ENCODE results near the gene IDS. TPM values are rescaled to one million over a fixed set of nuclear protein-coding genes. Genes with fewer than 3 reads are reported as not detected.

The IDS gene
- total and polyA plus RNA-seq, 3 donors from 2014 or later: 25.3 to 38.4 (median 30.2) TPM

DNA sequence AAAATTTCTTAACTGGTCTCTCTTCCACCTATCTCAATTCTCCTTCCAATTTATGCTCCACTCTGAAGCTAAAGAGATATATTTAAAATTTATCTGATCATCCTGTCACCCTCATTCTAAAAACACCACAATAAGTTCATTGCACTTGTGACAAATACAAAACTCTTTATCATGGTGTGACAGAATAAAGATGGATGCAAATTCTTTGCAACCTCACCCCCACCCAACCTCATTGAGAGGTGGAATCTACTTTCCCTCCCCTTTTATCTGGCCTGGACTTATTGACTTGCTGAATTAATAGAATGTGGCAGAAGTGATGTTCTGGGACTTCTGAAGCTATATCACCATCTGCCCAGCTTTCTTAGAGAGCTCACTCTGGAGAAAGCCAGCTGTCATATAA is 46.5 kb downstream of the IDS start:
- TF ChIP-seq, protein P1, sequence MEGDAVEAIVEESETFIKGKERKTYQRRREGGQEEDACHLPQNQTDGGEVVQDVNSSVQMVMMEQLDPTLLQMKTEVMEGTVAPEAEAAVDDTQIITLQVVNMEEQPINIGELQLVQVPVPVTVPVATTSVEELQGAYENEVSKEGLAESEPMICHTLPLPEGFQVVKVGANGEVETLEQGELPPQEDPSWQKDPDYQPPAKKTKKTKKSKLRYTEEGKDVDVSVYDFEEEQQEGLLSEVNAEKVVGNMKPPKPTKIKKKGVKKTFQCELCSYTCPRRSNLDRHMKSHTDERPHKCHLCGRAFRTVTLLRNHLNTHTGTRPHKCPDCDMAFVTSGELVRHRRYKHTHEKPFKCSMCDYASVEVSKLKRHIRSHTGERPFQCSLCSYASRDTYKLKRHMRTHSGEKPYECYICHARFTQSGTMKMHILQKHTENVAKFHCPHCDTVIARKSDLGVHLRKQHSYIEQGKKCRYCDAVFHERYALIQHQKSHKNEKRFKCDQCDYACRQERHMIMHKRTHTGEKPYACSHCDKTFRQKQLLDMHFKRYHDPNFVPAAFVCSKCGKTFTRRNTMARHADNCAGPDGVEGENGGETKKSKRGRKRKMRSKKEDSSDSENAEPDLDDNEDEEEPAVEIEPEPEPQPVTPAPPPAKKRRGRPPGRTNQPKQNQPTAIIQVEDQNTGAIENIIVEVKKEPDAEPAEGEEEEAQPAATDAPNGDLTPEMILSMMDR (IDR thresholded peaks at IDR 0.05): no peak
- intact Hi-C loops (cut with DNase I; ENCODE audit: low total_unique reads): no loop called here
- DNase-seq: no peak

DNA sequence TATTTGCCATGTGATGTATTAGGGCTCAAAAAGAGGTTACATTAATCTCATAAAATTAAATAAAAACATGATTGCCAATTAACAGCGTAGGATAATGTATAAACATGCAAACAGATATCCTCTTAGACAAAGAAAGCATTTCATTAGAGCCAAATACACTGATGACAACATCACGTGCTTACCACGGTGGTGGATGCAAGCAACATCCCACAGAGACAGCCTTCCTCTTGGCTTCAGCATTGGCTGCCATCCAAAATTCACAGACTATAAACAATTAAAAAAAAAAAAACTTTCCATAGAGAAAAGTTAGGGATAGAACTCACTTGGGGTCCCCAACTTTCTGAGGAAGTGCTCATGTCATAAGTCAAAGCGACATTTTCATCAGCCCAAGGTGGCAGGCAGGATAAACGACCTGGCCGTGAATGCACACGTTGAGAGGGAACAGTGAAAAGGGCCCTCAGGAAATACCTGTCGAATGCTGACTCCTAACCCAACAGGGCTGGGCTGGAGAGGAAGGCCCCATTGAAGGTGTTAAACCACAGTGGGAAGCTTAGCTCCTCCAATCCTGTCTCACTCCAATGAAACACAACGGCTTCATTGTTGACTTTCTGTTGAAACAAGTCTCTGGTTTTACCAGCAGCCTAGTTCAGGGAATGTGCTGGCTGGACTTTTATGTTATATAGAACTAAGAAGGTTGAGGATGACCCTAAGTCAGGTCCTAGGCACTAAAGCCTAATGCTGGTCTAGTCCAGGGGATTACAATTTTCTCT is 48.4 kb downstream of the IDS start:
- Histone ChIP-seq H3K36me3 (ENCODE audit: low read depth, missing control alignments) (no peaks in the 10 kb centered on the region), H3K27me3 (no peaks in the 10 kb centered on the region), H3K4me1 (no peaks in the 10 kb centered on the region), H3K9me3 (no peaks in the 10 kb centered on the region), H3K4me3 (no peak overlapping the region), H3K27ac (no peak overlapping the region)
- 60 to 62% methylated on average over 8 to 9 of the region's 9 CpGs for WGBS, 2 donors
- no peak for DNase-seq
- intact Hi-C loops (cut with DNase I; ENCODE audit: low total_unique reads): no loop called here
- no peak for TF ChIP-seq POLR2A (IDR thresholded peaks at IDR 0.05)
- TF ChIP-seq, protein P1 (IDR thresholded peaks at IDR 0.05): no peak

More for the DNA sequence above, 46.5 kb downstream of the IDS start:
- Histone ChIP-seq H3K9me3 (no peaks in the 10 kb centered on the region), H3K27me3 (no peaks in the 10 kb centered on the region), H3K4me1 (no peaks in the 10 kb centered on the region), H3K36me3 (ENCODE audit: low read depth, missing control alignments) (no peaks in the 10 kb centered on the region), H3K4me3 (no peak overlapping the region), H3K27ac (no peak overlapping the region)

DNA sequence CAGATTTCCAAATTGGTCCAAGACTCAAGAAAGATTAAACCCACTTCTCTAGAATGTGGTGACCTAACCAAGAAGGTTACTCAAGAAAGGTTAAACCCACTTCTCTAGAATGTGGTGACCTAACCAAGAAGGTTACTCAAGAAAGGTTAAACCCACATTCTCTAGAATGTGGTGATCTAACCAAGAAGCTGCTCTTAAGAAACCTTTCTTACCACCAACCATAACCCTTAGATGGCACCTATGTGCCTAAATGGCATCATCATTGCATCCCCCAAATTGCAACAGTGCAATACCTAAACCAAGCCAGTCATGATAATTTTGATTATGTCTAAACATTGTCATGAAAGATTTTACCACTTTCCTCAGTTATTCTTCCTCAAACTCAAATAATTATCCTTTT is 49.2 kb downstream of the IDS start:
- H3K4me3 ChIP-seq: no peak overlapping the region
- H3K36me3 ChIP-seq (ENCODE audit: low read depth, missing control alignments): no peaks in the 10 kb centered on the region
- intact Hi-C loops (cut with DNase I; ENCODE audit: low total_unique reads): no loop called here
- TF ChIP-seq POLR2A (IDR thresholded peaks at IDR 0.05): no peak
- TF ChIP-seq, protein P1 (IDR thresholded peaks at IDR 0.05): no peak
- H3K27me3 ChIP-seq: no peaks in the 10 kb centered on the region
- no peaks in the 10 kb centered on the region for H3K4me1 ChIP-seq
- H3K9me3 ChIP-seq: no peaks in the 10 kb centered on the region
- no peak overlapping the region for H3K27ac ChIP-seq
- no peak for DNase-seq

DNA sequence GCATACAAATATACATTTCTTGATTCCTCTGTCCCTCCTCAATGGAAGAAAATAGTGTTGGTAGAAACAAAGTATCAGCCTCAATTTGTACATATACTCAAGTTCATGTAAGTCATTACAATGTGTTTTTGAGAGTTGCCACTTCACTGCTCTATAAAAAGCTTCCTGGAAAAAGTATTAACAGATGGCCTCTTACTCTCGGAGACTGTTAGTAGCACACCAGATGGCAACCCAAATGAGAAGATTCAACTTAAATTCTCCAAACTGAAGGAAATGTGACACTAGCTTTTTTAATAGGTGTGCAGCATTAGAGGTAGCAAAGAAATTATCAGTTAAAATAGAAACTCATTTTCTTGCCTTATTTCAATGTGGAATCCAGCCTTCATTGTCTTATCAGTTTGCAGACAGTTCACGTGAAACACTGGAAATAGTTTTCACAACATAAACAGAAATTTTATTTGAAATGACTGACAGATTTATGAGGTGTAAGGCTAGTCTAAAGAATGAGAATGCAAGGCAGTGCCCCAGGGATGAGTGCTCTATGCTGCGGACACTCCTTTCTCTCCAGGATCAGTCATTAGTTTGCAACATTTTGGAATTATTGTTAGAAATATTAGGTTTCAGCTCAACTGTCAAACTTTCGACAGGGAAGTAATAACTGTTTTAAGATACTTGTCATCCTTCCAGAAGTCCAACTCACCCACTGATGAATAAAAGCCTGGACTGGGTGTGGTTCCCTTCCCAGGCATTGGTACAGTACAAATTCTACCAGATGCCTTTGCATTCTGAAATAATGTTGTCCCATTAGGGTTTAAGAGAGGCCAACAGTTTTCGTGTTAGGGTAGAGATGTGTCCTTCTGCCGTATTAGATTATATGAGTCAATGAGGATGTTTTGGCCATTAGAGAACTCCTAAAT is 50.9 kb downstream of the IDS start:
- Histone ChIP-seq H3K4me1 (no peaks in the 10 kb centered on the region), H3K9me3 (no peaks in the 10 kb centered on the region), H3K27me3 (no peaks in the 10 kb centered on the region), H3K4me3 (no peak overlapping the region), H3K27ac (no peak overlapping the region), H3K36me3 (ENCODE audit: low read depth, missing control alignments) (no peaks in the 10 kb centered on the region)
- intact Hi-C loops (cut with DNase I; ENCODE audit: low total_unique reads): no loop called here
- no peak for TF ChIP-seq POLR2A (IDR thresholded peaks at IDR 0.05)
- TF ChIP-seq, protein P1 (IDR thresholded peaks at IDR 0.05): no peak
- 81 to 83% methylated on average over 6 of the region's 6 CpGs for WGBS, 2 donors
- no peak for DNase-seq

Measured in testis (tissue), 3 donors.